Omental fat pad (tissue), 4 donors: ENCODE data around the gene HIPK1. TPM values are rescaled to one million over a fixed set of nuclear protein-coding genes. Genes with fewer than 3 reads are reported as not detected.

ENCODE experiments used
- ATAC-seq: fragments of 150-250 bp; one replicate; pipeline ENCODE4 v1.9.1; 2016; ENCODE audit warnings: mild to moderate bottlenecking, moderate library complexity; ENCODE audit not compliant: low FRiP score
- DNase-seq: peaks from one replicate; pipeline ENCODE4 v3.0.0-alpha.2; 2019; ENCODE audit warnings: low spot score
- total RNA-seq, 4 donors: library from RNA; depleted of rRNA; stranded (reverse); fragments of >200 nt; gene quantifications; one replicate each; pipeline ENCODE4 v1.1.0, GENCODE V29; 2016
- TF ChIP-seq, protein P1 (sequence below), 3 donors: fragments of 450-650 bp; IDR thresholded peaks; one replicate each; pipeline ENCODE4 v1.5.1; 2016 to 2017; ENCODE audit warnings: antibody characterized with exemption in 3 of 3, mild to moderate bottlenecking in 3 of 3, moderate library complexity in 2 of 3

HIPK1 gene
- total RNA-seq, 4 donors from 2014 or later, result 49.6 to 64.6 (median 57.7) TPM

DNA sequence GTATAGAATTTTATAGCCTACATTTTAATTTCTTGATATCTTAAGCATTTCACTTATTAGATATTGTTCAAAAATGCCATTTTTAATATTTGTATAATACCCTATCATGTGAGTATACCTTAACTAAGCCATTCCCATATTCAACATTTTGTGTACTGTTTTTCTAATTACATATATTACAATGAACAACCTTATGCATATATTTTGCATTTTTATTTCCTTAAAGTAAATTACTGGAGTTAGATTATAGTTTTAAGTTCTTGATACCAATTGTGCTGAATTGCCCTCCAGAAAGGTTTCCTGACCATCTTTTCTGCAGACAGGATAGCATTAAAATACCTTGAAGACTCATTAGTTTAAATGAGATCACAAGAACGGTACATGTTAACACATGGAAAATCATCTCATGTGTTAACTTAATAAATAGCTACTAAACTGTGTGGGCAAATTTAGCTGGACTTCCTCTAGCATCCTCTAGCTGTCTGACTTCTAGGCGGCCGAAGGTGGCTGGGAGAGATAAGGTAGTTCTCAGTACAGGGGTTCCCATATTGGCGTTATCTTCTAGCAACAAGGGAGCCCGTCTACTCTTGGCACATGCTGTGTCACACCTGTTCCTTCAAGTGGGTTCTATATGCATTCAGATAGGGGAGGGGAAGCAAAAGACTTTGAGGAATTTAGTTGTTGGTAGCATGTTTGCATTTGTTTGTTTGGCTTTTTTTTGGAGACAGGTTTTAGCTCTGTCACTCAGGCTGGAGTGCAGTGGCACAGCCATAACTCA, 15.0 kb upstream of the HIPK1 start:
- ATAC-seq (no peak), DNase-seq (no peak)
- TF ChIP-seq, protein P1, sequence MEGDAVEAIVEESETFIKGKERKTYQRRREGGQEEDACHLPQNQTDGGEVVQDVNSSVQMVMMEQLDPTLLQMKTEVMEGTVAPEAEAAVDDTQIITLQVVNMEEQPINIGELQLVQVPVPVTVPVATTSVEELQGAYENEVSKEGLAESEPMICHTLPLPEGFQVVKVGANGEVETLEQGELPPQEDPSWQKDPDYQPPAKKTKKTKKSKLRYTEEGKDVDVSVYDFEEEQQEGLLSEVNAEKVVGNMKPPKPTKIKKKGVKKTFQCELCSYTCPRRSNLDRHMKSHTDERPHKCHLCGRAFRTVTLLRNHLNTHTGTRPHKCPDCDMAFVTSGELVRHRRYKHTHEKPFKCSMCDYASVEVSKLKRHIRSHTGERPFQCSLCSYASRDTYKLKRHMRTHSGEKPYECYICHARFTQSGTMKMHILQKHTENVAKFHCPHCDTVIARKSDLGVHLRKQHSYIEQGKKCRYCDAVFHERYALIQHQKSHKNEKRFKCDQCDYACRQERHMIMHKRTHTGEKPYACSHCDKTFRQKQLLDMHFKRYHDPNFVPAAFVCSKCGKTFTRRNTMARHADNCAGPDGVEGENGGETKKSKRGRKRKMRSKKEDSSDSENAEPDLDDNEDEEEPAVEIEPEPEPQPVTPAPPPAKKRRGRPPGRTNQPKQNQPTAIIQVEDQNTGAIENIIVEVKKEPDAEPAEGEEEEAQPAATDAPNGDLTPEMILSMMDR (IDR thresholded peaks at IDR 0.05), result no peak

DNA sequence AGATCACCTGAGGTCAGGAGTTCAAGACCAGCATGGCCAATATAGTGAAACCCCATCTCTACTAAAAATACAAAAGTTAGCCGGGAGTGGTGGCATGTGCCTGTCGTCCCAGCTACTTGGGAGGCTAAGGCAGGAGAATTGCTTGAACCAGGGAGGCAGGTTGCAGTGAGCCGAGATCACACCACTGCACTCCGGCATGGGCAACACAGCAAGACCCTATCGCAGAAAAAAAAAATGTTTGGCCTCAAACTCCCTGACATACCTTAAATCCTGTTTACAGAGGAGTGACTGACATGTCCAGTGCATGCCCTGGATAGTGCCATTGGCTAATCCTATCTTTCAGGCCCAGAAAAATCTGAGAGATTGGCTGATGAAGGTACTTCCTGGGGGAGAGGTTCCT, 12.2 kb upstream of the HIPK1 start:
- ATAC-seq, result no peak
- TF ChIP-seq, protein P1 (IDR thresholded peaks at IDR 0.05), result no peak
- DNase-seq, result no peak

DNA sequence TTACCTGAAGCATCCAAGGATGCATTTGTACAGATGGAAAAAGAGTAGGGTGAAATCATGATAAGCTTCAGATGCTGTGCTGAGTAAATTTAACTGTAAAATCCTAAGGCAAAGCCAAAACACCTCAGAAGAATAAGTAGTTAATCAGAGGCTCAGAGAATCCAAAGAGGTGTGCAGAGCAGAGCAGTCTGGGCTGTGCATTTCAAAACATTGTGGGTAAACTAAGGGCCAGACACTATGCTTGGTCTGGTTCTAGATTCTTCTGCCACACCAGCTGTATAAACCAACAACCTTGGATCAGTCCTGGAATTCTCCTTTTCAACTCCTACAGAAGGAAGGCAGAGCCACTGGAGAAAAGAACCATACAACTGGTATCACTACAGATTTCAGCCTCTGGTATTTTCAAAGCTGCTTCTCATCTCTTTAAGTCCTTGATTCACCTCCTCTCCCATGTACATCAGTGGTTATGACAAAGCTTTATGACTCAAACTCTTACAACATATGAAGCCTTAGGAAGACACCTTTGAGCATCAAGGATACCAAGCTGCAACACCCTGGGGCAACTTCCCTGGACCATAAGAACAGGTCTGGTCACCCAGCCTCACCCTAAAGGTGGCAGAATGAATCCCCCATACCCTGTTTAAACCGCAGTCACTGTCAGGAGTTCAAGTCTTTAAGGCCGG, 11.6 kb upstream of the HIPK1 start:
- TF ChIP-seq, protein P1 (IDR thresholded peaks at IDR 0.05), result no peak
- DNase-seq (no peak), ATAC-seq (no peak)

DNA sequence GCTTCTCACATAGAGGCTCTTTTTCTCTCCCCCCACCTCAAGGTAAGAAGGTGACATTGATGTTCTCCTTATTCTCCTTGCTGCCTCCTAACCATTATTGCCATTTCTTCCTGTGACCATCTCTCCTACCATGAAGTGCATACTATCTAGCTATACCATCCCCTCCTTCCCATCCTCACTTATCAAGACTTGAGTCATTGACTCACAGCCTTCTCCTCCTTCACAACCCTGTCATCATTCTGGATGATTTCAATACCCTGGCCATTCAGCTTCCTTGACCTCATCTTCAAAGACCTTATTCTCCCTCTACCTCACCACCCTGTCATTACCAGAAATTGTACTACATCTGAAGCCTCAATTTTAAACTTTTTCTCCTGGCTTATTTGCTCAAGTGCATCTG, 10.9 kb upstream of the HIPK1 start:
- TF ChIP-seq, protein P1 (IDR thresholded peaks at IDR 0.05), result no peak
- DNase-seq (no peak), ATAC-seq (no peak)

DNA sequence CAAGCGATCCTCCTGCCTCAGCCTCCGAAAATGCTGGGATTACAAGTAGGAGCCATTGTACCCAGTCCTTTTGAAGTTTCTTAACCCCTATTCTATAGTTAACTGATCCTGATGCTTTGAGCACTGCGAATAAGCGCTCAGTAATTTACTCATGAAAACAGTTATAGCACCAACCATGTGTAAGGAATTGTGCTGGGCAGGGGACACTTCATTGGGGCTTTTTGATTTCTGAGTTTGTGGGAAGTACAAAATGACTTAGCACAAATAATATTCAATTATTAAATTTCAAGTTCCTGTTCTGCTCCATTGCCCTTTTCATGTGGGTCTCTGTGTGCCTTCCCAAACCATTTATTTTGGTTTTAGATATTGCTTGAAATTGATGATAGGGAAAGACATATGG, 6.2 kb upstream of the HIPK1 start:
- ATAC-seq, result no peak
- no peak for DNase-seq
- TF ChIP-seq, protein P1 (IDR thresholded peaks at IDR 0.05), result no peak

DNA sequence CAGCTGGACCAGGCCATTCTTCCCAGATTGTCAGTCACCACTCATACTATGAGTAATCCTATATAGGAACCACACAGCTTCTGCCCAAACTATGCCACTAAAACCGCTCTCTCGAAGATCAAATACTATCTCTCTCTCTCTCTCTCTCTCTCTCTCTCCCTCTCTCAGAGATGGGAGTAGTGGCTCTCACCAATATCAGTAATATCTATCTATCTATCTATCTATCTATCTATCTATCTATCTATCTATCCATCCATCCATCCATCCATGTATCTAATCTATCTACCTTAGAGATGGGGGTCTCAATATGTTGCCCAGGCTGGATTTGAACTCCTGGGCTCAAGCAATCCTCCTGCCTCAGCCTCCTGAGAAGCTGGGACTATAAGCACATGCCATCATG, 4.7 kb upstream of the HIPK1 start:
- DNase-seq (no peak), ATAC-seq (no peak)
- TF ChIP-seq, protein P1 (IDR thresholded peaks at IDR 0.05), result no peak
